Heart left ventricle (tissue), 13 donors: Measurements from ENCODE around the gene SHKBP1.

ENCODE experiments used
- CTCF ChIP-seq, 12 donors: fragments of 200-600 bp; sonication (generic) in 4 of 12; IDR thresholded peaks; one replicate each; pipeline versions ENCODE4 v1.5.0 to v1.8.0; 2018 to 2022; ENCODE audit warnings: antibody characterized with exemption in 12 of 12, mild to moderate bottlenecking in 5 of 12
- POLR2A ChIP-seq, 2 donors: fragments of 450-650 bp; IDR thresholded peaks; one replicate each; pipeline ENCODE4 v1.6.1; 2017; ENCODE audit warnings: antibody characterized with exemption in 2 of 2, mild to moderate bottlenecking in 2 of 2, moderate library complexity in 2 of 2
- donor health status: ischemic (EF 13 %, LVEDD 7.1; RV severe dilation, severe dysfunction).
- donor health status: DM: no; HTN: yes; CAD: no.
- donor health status: DM: no; HTN: no; CAD: no.
- donor health status: ischemic (EF 25% LVEDD 6.9; RV normal size, moderate dysfunction).
- donor health status: ischemic (EF 25% LVEDD 5.7; RV mildly dilated, moderate dysfunction).
- donor health status: ischemic (EF 35%, LVEDD 5.7; RV mildly dilated, moderate dysfunction).
- donor health status: nonischemic (EF 11% LVEDD 7.7; RV severe dilation, severe dysfunction).
- donor health status: DM: yes; HTN: yes; CAD: no.
- donor health status: PGD.
- donor health status: ischemic (EF 29% LVEDD 5.4; RV normal size, mild dysfunction).
- donor health status: nonischemic (EF 23%, LVEDD 6.1; RV moderate dilation, normal function).

- TF ChIP-seq POLR2A (IDR thresholded peaks at IDR 0.05) (no peak), CTCF (IDR thresholded peaks at IDR 0.05) (no peak)
Observed at GRCh38 chr19:40567040-40567749, 9.5 kb upstream of the SHKBP1 start.
